GM23338 (cell line): Measurements from ENCODE around the gene TRIM8.

Source experiments
- CREB1 ChIP-seq: fragments of 250-450 bp; sonication (Bioruptor Pico); IDR thresholded peaks from 2 replicates; pipeline ENCODE4 v1.5.0; 2020; ENCODE audit warnings: low read depth, mild to moderate bottlenecking, moderate library complexity
- EZH2 ChIP-seq: fragments of 200-600 bp; sonication (generic); IDR thresholded peaks from one replicate; pipeline ENCODE4 v1.8.0; 2017; ENCODE audit warnings: antibody characterized with exemption, mild to moderate bottlenecking, low read depth; ENCODE audit not compliant: unreplicated experiment
- EZH2phosphoT487 ChIP-seq: fragments of 200-600 bp; sonication (generic); IDR thresholded peaks from one replicate; pipeline ENCODE4 v1.8.1; 2018; ENCODE audit warnings: antibody characterized with exemption; ENCODE audit not compliant: unreplicated experiment
- ZNF114 ChIP-seq: fragments of 250-450 bp; sonication (Bioruptor Pico); IDR thresholded peaks from 2 replicates; pipeline ENCODE4 v1.5.0; 2020; ENCODE audit warnings: mild to moderate bottlenecking, moderate library complexity
- ZNF331 ChIP-seq: fragments of 250-450 bp; sonication (Bioruptor Pico); IDR thresholded peaks from 2 replicates; pipeline ENCODE4 v1.5.0; 2020; ENCODE audit warnings: low read depth, mild to moderate bottlenecking, moderate library complexity
- TF ChIP-seq, protein P1 (sequence below), 2 experiments: fragments of 200-600 bp in 1 of 2; sonication (generic) in 1 of 2; conservative IDR thresholded peaks; 2 replicates each; pipeline versions ENCODE4 v1.5.1 to v1.6.1; 2016 to 2017; ENCODE audit warnings: antibody characterized with exemption in 2 of 2, low read depth in 2 of 2, mild to moderate bottlenecking in 2 of 2, moderate library complexity in 1 of 2

DNA sequence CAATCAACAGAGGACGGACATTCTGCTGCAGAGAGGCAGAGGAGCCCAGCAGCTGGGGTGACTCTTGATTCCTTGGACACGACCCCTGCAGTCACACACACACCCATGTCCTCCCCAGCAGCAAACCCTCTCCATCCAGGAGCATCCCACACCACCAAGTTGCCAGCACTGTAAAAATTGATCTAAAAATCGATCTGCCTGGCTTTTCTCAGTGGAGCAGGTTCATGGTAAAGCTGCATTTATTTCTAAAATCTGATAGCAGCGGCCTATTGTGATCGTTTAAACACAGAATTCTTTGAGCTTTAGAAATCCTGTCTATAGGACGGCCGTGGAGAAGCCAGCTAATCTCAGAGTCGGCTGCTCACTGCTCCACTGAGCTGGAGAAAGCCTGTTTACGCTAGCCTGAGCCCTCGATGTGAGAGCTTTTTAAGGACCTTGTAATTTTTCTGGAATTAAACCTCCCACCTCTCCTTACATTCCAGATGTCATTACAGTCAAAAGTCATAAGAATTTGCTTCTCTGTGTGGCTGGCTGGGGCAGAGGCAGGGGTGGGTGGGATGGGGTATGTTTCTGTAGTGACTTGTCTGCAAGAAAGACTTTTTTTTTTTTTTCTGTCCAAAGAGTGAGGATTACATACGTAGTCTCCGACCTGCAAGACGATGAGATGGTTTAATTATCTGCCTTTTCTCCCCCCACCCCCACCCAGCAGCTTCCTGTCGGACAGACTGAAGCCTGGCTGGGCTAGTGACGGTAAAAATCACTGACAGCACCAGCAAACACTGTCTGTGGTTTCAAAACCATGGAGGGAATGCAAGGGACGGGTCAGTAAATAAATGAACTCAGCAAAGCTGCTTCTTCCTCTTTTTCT is 31.6 kb downstream of the TRIM8 start:
- TF ChIP-seq, protein P1, sequence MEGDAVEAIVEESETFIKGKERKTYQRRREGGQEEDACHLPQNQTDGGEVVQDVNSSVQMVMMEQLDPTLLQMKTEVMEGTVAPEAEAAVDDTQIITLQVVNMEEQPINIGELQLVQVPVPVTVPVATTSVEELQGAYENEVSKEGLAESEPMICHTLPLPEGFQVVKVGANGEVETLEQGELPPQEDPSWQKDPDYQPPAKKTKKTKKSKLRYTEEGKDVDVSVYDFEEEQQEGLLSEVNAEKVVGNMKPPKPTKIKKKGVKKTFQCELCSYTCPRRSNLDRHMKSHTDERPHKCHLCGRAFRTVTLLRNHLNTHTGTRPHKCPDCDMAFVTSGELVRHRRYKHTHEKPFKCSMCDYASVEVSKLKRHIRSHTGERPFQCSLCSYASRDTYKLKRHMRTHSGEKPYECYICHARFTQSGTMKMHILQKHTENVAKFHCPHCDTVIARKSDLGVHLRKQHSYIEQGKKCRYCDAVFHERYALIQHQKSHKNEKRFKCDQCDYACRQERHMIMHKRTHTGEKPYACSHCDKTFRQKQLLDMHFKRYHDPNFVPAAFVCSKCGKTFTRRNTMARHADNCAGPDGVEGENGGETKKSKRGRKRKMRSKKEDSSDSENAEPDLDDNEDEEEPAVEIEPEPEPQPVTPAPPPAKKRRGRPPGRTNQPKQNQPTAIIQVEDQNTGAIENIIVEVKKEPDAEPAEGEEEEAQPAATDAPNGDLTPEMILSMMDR (conservative IDR thresholded peaks at IDR 0.05; ENCODE audit: low read depth in 2 of 2): no peak
- TF ChIP-seq EZH2phosphoT487 (no peak), ZNF331 (CRISPR knock-in tag) (no peak), CREB1 (no peak), ZNF114 (CRISPR knock-in tag) (no peak), EZH2 (no peak)
